ENCODE results near the gene VPS13A. TPM values are rescaled to one million over a fixed set of nuclear protein-coding genes. Genes with fewer than 3 reads are reported as not detected.
A peak's percentile ranks its signal among the peaks of the same experiment; 100 is the strongest.

The VPS13A gene
- total and polyA plus RNA-seq, 4 donors, result 3.7 to 58.3 (median 19.7) TPM

DNA sequence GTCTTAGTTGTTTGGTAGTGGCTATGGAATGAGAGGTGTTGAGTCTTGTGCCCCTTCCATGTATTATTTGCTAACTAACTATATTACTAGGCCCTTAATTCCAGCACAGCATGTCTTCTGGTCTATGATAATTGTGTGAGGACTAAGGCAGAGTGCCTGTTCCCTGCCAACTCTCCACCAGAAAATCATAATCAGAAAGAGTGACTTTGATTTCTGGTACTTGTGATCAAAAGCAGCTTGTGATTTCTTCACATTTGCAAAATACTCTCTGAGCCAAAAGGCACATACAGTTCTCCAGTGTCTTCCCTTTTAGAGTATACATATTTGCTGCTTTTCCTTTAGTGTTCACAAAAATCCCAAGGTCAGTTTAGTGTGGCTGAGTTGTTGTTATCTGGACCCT lies 240.9 kb downstream of the VPS13A start:
- Histone ChIP-seq H3K27ac (ENCODE audit: low read depth in 1 of 2, low read length in 1 of 2) (no peak overlapping the region), H3K4me3 (no peak overlapping the region)
- ATAC-seq (ENCODE audit: insufficient read depth, low FRiP score), result no peak

DNA sequence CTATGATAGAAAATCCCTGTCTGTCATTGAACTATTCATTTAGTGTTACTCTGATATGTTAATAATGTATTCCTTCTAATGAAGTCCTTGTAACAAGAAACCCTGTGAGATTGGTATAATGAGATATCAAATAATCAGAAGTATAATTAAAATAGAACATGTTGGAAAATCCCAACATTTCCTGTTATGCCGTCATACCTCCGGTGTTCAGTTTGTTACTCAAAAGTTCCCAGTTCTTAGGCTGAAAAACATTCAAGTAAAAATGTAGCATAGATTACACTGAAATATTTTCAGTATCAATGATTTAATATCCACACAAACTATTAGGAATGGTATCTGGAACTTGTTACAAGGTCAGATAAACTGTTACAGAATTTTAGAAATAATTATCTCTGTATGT lies 243.3 kb downstream of the VPS13A start:
- DNase-seq, result no peak
- H3K4me1 ChIP-seq (ENCODE audit: control insufficient read depth in 5 of 5, insufficient read depth in 5 of 5, low read length in 5 of 5), result peaks cover 0 to 13% (median 0%) of the 10 kb centered on the region in 5 donors
- no peak overlapping the region for H3K9ac ChIP-seq (ENCODE audit: insufficient read depth in 1 of 2, low read length in 2 of 2)
- peaks cover 0 to 4% (median 2%) of the 10 kb centered on the region in 4 donors for H3K36me3 ChIP-seq (ENCODE audit: control insufficient read depth in 4 of 4, insufficient read depth in 4 of 4, low read length in 4 of 4)
- no peak overlapping the region for H3K4me3 ChIP-seq
- H3K9me3 ChIP-seq (ENCODE audit: control insufficient read depth in 4 of 4, insufficient read depth in 3 of 4, low read length in 3 of 4), result no peaks in the 10 kb centered on the region
- no peaks in the 10 kb centered on the region for H3K27me3 ChIP-seq (ENCODE audit: control insufficient read depth in 3 of 3, insufficient read depth in 3 of 3, low read length in 2 of 3)
- no peak overlapping the region for H3K27ac ChIP-seq (ENCODE audit: low read depth in 1 of 2, low read length in 1 of 2)
- ATAC-seq (ENCODE audit: insufficient read depth, low FRiP score), result no peak
- 61 to 67% methylated on average over 2 of the region's 2 CpGs for WGBS, 2 donors
- TF ChIP-seq, protein P1, sequence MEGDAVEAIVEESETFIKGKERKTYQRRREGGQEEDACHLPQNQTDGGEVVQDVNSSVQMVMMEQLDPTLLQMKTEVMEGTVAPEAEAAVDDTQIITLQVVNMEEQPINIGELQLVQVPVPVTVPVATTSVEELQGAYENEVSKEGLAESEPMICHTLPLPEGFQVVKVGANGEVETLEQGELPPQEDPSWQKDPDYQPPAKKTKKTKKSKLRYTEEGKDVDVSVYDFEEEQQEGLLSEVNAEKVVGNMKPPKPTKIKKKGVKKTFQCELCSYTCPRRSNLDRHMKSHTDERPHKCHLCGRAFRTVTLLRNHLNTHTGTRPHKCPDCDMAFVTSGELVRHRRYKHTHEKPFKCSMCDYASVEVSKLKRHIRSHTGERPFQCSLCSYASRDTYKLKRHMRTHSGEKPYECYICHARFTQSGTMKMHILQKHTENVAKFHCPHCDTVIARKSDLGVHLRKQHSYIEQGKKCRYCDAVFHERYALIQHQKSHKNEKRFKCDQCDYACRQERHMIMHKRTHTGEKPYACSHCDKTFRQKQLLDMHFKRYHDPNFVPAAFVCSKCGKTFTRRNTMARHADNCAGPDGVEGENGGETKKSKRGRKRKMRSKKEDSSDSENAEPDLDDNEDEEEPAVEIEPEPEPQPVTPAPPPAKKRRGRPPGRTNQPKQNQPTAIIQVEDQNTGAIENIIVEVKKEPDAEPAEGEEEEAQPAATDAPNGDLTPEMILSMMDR (IDR thresholded peaks at IDR 0.05; ENCODE audit: control extremely low read depth, extremely low read depth), result no peak

More for the DNA sequence above, 240.9 kb downstream of the VPS13A start:
- DNase-seq, result peak in 2 of 3 donors; percentile 34 to 45
- TF ChIP-seq, protein P1 (IDR thresholded peaks at IDR 0.05; ENCODE audit: control extremely low read depth, extremely low read depth), result no peak
- H3K4me1 ChIP-seq (ENCODE audit: control insufficient read depth in 5 of 5, insufficient read depth in 5 of 5, low read length in 5 of 5), result peaks cover 0 to 13% (median 0%) of the 10 kb centered on the region in 5 donors
- H3K9ac ChIP-seq (ENCODE audit: insufficient read depth in 1 of 2, low read length in 2 of 2), result no peak overlapping the region
- H3K9me3 ChIP-seq (ENCODE audit: control insufficient read depth in 4 of 4, insufficient read depth in 3 of 4, low read length in 3 of 4), result no peaks in the 10 kb centered on the region
- peaks cover 0 to 3% (median 0%) of the 10 kb centered on the region in 4 donors for H3K36me3 ChIP-seq (ENCODE audit: control insufficient read depth in 4 of 4, insufficient read depth in 4 of 4, low read length in 4 of 4)
- H3K27me3 ChIP-seq (ENCODE audit: control insufficient read depth in 3 of 3, insufficient read depth in 3 of 3, low read length in 2 of 3), result no peaks in the 10 kb centered on the region

DNA sequence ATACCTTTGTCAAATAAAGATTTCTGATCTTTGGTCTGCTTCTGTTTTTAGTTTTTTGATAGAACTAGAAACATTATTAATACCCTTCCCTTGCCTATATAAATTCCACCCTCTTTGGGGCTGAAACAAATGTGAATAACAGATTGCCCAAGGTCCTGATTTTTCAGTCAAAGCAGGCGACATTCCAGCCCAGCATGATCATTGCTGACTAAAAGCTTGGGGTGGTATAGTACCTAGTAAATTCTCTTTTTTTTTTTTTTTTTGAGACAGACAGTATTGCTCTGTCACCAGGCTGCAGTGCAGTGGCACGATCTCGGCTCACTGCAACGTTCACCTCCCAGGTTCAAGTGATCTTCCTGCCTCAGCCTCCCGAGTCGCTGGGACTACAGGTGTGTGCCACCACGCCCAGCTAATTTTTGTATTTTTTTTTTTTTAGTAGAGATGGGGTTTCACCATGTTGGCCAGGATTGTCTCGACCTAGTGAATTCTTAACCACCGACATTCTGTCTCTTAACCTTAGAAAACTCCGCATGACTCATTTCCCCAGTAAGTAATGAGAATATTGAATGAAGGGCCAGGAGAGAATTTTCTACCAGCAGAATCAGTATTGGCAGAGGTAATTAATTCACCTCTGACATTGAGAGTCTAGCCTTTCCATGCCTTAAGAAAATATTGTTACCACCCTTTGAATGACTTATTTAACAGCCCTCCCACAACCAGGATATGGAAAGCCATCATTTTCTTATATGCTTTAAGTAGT lies 244.4 kb downstream of the VPS13A start:
- DNase-seq, result no peak
- TF ChIP-seq, protein P1 (IDR thresholded peaks at IDR 0.05; ENCODE audit: control extremely low read depth, extremely low read depth), result no peak
- peaks cover 0 to 4% (median 2%) of the 10 kb centered on the region in 4 donors for H3K36me3 ChIP-seq (ENCODE audit: control insufficient read depth in 4 of 4, insufficient read depth in 4 of 4, low read length in 4 of 4)
- no peak overlapping the region for H3K27ac ChIP-seq (ENCODE audit: low read depth in 1 of 2, low read length in 1 of 2)
- no peak overlapping the region for H3K9ac ChIP-seq (ENCODE audit: insufficient read depth in 1 of 2, low read length in 2 of 2)
- no peaks in the 10 kb centered on the region for H3K27me3 ChIP-seq (ENCODE audit: control insufficient read depth in 3 of 3, insufficient read depth in 3 of 3, low read length in 2 of 3)
- no peaks in the 10 kb centered on the region for H3K9me3 ChIP-seq (ENCODE audit: control insufficient read depth in 4 of 4, insufficient read depth in 3 of 4, low read length in 3 of 4)
- no peak for ATAC-seq (ENCODE audit: insufficient read depth, low FRiP score)
- 94 to 98% methylated on average over 10 of the region's 10 CpGs for WGBS, 2 donors
- H3K4me1 ChIP-seq (ENCODE audit: control insufficient read depth in 5 of 5, insufficient read depth in 5 of 5, low read length in 5 of 5), result peaks cover 0 to 12% (median 2%) of the 10 kb centered on the region in 5 donors
- H3K4me3 ChIP-seq, result no peak overlapping the region

Data from lung (tissue), 12 donors.